SH-SY5Y (cell line): ENCODE data around the gene MED23.

Experiments used
- GATA2 ChIP-seq: IDR thresholded peaks from 2 replicates; pipeline ENCODE4 v1.6.1; 2011; ENCODE audit warnings: mild to moderate bottlenecking, low read depth, low read length
- GATA3 ChIP-seq: IDR thresholded peaks from 2 replicates; pipeline ENCODE4 v1.6.1; 2011; ENCODE audit warnings: low read depth, mild to moderate bottlenecking, low read length, moderate library complexity

GRCh38 chr6:131597446-131597845, 30.6 kb downstream of the MED23 start:
- TF ChIP-seq GATA2, result no peak
- no peak for TF ChIP-seq GATA3
